ENCODE measurements around the gene SAMM50.

The SAMM50 gene

GRCh38 chr22:43996170-43996980, 41.1 kb downstream of the SAMM50 start:
- Histone ChIP-seq H3K9me3 (no peaks in the 10 kb centered on the region), H3K4me3 (ENCODE audit: low read depth, low read length) (no peak overlapping the region), H3K36me3 (peaks cover 65% of the 10 kb centered on the region), H3K27me3 (no peaks in the 10 kb centered on the region), H3K4me1 (peaks cover 3% of the 10 kb centered on the region; the same call in 1 of the 2 replicates)
- no peak for DNase-seq
- no peak for TF ChIP-seq CTCF (IDR thresholded peaks at IDR 0.05; ENCODE audit: low read depth, low read length)

GRCh38 chr22:43996981-43997265, 41.7 kb downstream of the SAMM50 start:
- Histone ChIP-seq H3K36me3 (peaks cover 63% of the 10 kb centered on the region), H3K4me1 (peaks cover 3% of the 10 kb centered on the region; the same call in 1 of the 2 replicates), H3K4me3 (ENCODE audit: low read depth, low read length) (no peak overlapping the region), H3K9me3 (no peaks in the 10 kb centered on the region), H3K27me3 (no peaks in the 10 kb centered on the region)
- TF ChIP-seq CTCF (IDR thresholded peaks at IDR 0.05; ENCODE audit: low read depth, low read length), result no peak
- no peak for DNase-seq

- no peak for TF ChIP-seq CTCF (IDR thresholded peaks at IDR 0.05; ENCODE audit: low read depth, low read length)
- Histone ChIP-seq H3K36me3 (peaks cover 48% of the 10 kb centered on the region), H3K9me3 (no peaks in the 10 kb centered on the region), H3K27me3 (no peaks in the 10 kb centered on the region), H3K4me3 (ENCODE audit: low read depth, low read length) (no peak overlapping the region), H3K4me1 (no peaks in the 10 kb centered on the region)
- DNase-seq, result no peak
Measured at GRCh38 chr22:43998679-43999264, 43.5 kb downstream of the SAMM50 start.

- Histone ChIP-seq H3K4me1 (no peaks in the 10 kb centered on the region), H3K4me3 (ENCODE audit: low read depth, low read length) (no peak overlapping the region), H3K27me3 (no peaks in the 10 kb centered on the region), H3K36me3 (peaks cover 42% of the 10 kb centered on the region), H3K9me3 (no peaks in the 10 kb centered on the region)
- DNase-seq, result no peak
- no peak for TF ChIP-seq CTCF (IDR thresholded peaks at IDR 0.05; ENCODE audit: low read depth, low read length)
Measured at GRCh38 chr22:43999378-43999777, 44.1 kb downstream of the SAMM50 start.

- DNase-seq, result no peak
- H3K4me3 ChIP-seq (ENCODE audit: low read depth, low read length), result no peak overlapping the region
- H3K9me3 ChIP-seq, result no peaks in the 10 kb centered on the region
- H3K36me3 ChIP-seq, result peaks cover 34% of the 10 kb centered on the region
- no peaks in the 10 kb centered on the region for H3K4me1 ChIP-seq
- H3K27me3 ChIP-seq, result no peaks in the 10 kb centered on the region
- TF ChIP-seq CTCF (IDR thresholded peaks at IDR 0.05; ENCODE audit: low read depth, low read length), result no peak
Measured at GRCh38 chr22:44000123-44000522, 44.9 kb downstream of the SAMM50 start.

GRCh38 chr22:44001521-44001920, 46.3 kb downstream of the SAMM50 start:
- H3K4me1 ChIP-seq, result no peaks in the 10 kb centered on the region
- TF ChIP-seq CTCF (IDR thresholded peaks at IDR 0.05; ENCODE audit: low read depth, low read length), result no peak
- peaks cover 22% of the 10 kb centered on the region for H3K36me3 ChIP-seq

More at GRCh38 chr22:44001521-44001920, 46.3 kb downstream of the SAMM50 start:
- Histone ChIP-seq H3K27me3 (no peaks in the 10 kb centered on the region), H3K9me3 (no peaks in the 10 kb centered on the region), H3K4me3 (ENCODE audit: low read depth, low read length) (no peak overlapping the region)
- no peak for DNase-seq

All from BE2C (cell line).